K562 (cell line): ENCODE results near the gene EXOC6. TPM values are rescaled to one million over a fixed set of nuclear protein-coding genes. Genes with fewer than 3 reads are reported as not detected.
A peak's percentile ranks its signal among the peaks of the same experiment; 100 is the strongest.

ENCODE experiments used
- ATAC-seq: fragments of 200-7000 bp; cut with Tn5 transposase; 3 replicates; pipeline ENCODE4 v1.9.1; 2020; ENCODE audit warnings: moderate library complexity
- BruUV-seq: library from RNA; stranded (reverse); fragments of 400-500 nt; replicated peaks from 2 replicates; lab custom pipeline; 2021; lab: Mats Ljungman, UMichigan
- CTCF ChIA-PET: fragments of 300-600 bp; formaldehyde crosslinking; extraction: SDS; loops from one replicate; lab custom pipeline; 2021; ENCODE audit warnings: low intra/inter-chr PET ratio; lab: Yijun Ruan, JAX
- POLR2A ChIA-PET: fragments of 300-600, 350-650 bp; sonication (Branson Sonifier 250); formaldehyde crosslinking; extraction: SDS; loops from one replicate; lab custom pipeline; 2021; ENCODE audit warnings: antibody characterized with exemption, inconsistent platforms; lab: Yijun Ruan, JAX
- DNase-seq, 4 experiments: peaks; one replicate each; pipeline versions ENCODE4 v3.0.0 to v3.0.0-alpha.2; 2011 to 2018; ENCODE audit warnings: low spot score in 3 of 4, mixed read lengths in 3 of 4; ENCODE audit errors: extremely low read depth in 1 of 4
- FAIRE-seq: peaks from 2 replicates; lab custom pipeline; 2011; peaks lifted over from hg19 to GRCh38; lab: Jason Lieb, UNC
- H2AFZ ChIP-seq: 2 replicates; pipeline ENCODE4 v1.6.0; 2011; ENCODE audit warnings: low read depth, low read length, control low read depth, inconsistent platforms
- H3K27ac ChIP-seq: fragments of 200-600 bp; 3 replicates; pipeline ENCODE4 v1.8.0; 2011; ENCODE audit warnings: low read depth, mild to moderate bottlenecking, control low read depth, inconsistent platforms, low read length, moderate library complexity, mixed read lengths; ENCODE audit errors: extremely low read depth
- H3K27me3 ChIP-seq, 2 experiments: fragments of 300-600 bp in 1 of 2; 2 replicates in 1 of 2; 3 replicates in 1 of 2; pipeline versions ENCODE4 v1.6.0 to v1.8.0; 2011; ENCODE audit warnings: inconsistent platforms in 2 of 2, low read length in 2 of 2, mild to moderate bottlenecking in 1 of 2, mixed read lengths in 1 of 2, moderate library complexity in 1 of 2; ENCODE audit not compliant: control insufficient read depth in 2 of 2, insufficient read depth in 2 of 2
- H3K36me3 ChIP-seq: fragments of 300-600 bp; 3 replicates; pipeline ENCODE4 v1.8.0; 2011; ENCODE audit warnings: mild to moderate bottlenecking, low read length, inconsistent platforms; ENCODE audit not compliant: control insufficient read depth, insufficient read depth
- H3K4me1 ChIP-seq, 2 experiments: fragments of 200-600 bp in 1 of 2; replicated peaks in 1 of 2; 2 replicates in 1 of 2; 3 replicates in 1 of 2; pipeline versions ENCODE4 v1.5.1 to v1.8.0; 2011; ENCODE audit warnings: inconsistent platforms in 2 of 2, low read length in 2 of 2, mild to moderate bottlenecking in 1 of 2, mixed read lengths in 1 of 2, moderate library complexity in 1 of 2; ENCODE audit not compliant: control insufficient read depth in 2 of 2, insufficient read depth in 2 of 2
- H3K4me2 ChIP-seq: 2 replicates; pipeline ENCODE4 v1.6.1; 2011; ENCODE audit warnings: low read length, control low read depth, inconsistent platforms, mixed read lengths; ENCODE audit not compliant: insufficient read depth
- H3K4me3 ChIP-seq: fragments of 200-600 bp; sonication (generic), shearing (Covaris generic); 2 replicates; pipeline ENCODE4 v1.5.1; 2016; ENCODE audit warnings: control low read depth, inconsistent platforms
- H3K79me2 ChIP-seq: fragments of 200-600 bp; 3 replicates; pipeline ENCODE4 v1.8.0; 2011; ENCODE audit warnings: low read length, inconsistent platforms; ENCODE audit not compliant: control insufficient read depth, insufficient read depth
- H3K9ac ChIP-seq, 2 experiments: 2 replicates each; pipeline versions ENCODE4 v1.6.0 to v1.6.1; 2011; ENCODE audit warnings: low read depth in 2 of 2, low read length in 2 of 2, control low read depth in 1 of 2, inconsistent platforms in 1 of 2, mild to moderate bottlenecking in 1 of 2, mixed read lengths in 1 of 2; ENCODE audit not compliant: insufficient read depth in 1 of 2
- H3K9me1 ChIP-seq: one replicate; pipeline ENCODE4 v1.6.0; 2011; ENCODE audit warnings: inconsistent platforms, mild to moderate bottlenecking, low read length, moderate library complexity; ENCODE audit not compliant: control insufficient read depth, insufficient read depth
- H3K9me3 ChIP-seq: replicated peaks from 2 replicates; pipeline ENCODE4 v1.5.1; 2011; ENCODE audit warnings: low read depth, low read length, inconsistent platforms; ENCODE audit not compliant: control insufficient read depth, insufficient read depth
- H4K20me1 ChIP-seq: replicated peaks from 2 replicates; pipeline ENCODE4 v1.6.1; 2011; ENCODE audit warnings: low read length, inconsistent platforms, mixed read lengths; ENCODE audit not compliant: control insufficient read depth, insufficient read depth
- FOSL1 ChIP-seq: fragments of 200-800 bp; sonication (Bioruptor generic); conservative IDR thresholded peaks from 2 replicates; pipeline ENCODE4 v1.6.1; 2016; ENCODE audit warnings: missing genetic modification characterization, missing compliant biosample characterization
- MEF2A ChIP-seq: IDR thresholded peaks from 2 replicates; pipeline ENCODE4 v1.6.1; 2011; ENCODE audit warnings: low read depth, mild to moderate bottlenecking, low read length, moderate library complexity; ENCODE audit not compliant: control insufficient read depth
- PPARD ChIP-seq: fragments of 250-450 bp; sonication (Bioruptor Pico); IDR thresholded peaks from 2 replicates; pipeline ENCODE4 v1.8.0; 2022; ENCODE audit warnings: inconsistent platforms, mild to moderate bottlenecking, moderate library complexity
- RNF2 ChIP-seq: sonication (generic); IDR thresholded peaks from 2 replicates; pipeline ENCODE4 v1.6.1; 2016
- TCFL5 ChIP-seq: fragments of 250-450 bp; sonication (Bioruptor Pico); conservative IDR thresholded peaks from 2 replicates; pipeline ENCODE4 v1.6.1; 2021; ENCODE audit warnings: mild to moderate bottlenecking, moderate library complexity, matching md5 sums
- in situ Hi-C: fragments of 300-500 bp; cut with MboI; formaldehyde crosslinking; loops from 4 replicates; pipeline ENCODE4 v1.15.0; 2018; ENCODE audit warnings: inconsistent platforms, mixed read lengths
- intact Hi-C: fragments of 100-400 bp; cut with micrococcal nuclease; formaldehyde crosslinking; loops from 2 replicates; pipeline ENCODE4 v1.14.2; 2022
- polyA plus RNA-seq, 8 experiments: library from polyadenylated mRNA; depleted of rRNA in 4 of 8; stranded (reverse) in 5 of 8; unstranded in 3 of 8; fragments of >200 nt; fragmentation: Nextera tagmentation in 2 of 8; fragmentation: Illumina TruSeq in 1 of 8; extraction: Ambion mirVana in 2 of 8; extraction: Trizol in 1 of 8; gene quantifications; 2 replicates each; pipeline versions ENCODE4 v1.2.1 to v1.2.3, GENCODE V29; 2011 to 2014; ENCODE audit warnings: inconsistent platforms in 1 of 8, missing spikeins in 1 of 8
- total RNA-seq, 7 experiments: library from RNA; depleted of rRNA in 6 of 7; stranded (reverse); fragments of >200 nt in 6 of 7; fragmentation: Illumina TruSeq in 2 of 7; extraction: Trizol in 2 of 7; gene quantifications; 2 replicates each; pipeline versions ENCODE4 v1.2.1 to v1.2.3, GENCODE V29; 2011 to 2021; ENCODE audit warnings: low replicate concordance in 1 of 7
- TF ChIP-seq, protein P1 (sequence below): fragments of 450-650 bp; IDR thresholded peaks from 2 replicates; pipeline ENCODE4 v1.6.1; 2016; ENCODE audit warnings: antibody characterized with exemption

Gene EXOC6
- total and polyA plus RNA-seq, 9 of the 15 experiments (the other 6 are each of a cell fraction or from before 2014, with no cell fraction given), result 13.9 to 42.8 (median 24.9) TPM

GRCh38 chr10:93027508-93027907, 179.2 kb downstream of the EXOC6 start:
- H3K4me3 ChIP-seq, result no peak overlapping the region
- intact Hi-C loops (no loop called here), in situ Hi-C loops (no loop called here)
- H3K36me3 ChIP-seq, result peaks cover 19% of the 10 kb centered on the region; the same call in 2 of the 3 replicates
- no TSS peak for BruUV-seq
- H3K27me3 ChIP-seq, result no peaks in the 10 kb centered on the region
- DNase-seq (no peak), FAIRE-seq (no peak), ATAC-seq (no peak)
- no peaks in the 10 kb centered on the region for H4K20me1 ChIP-seq
- POLR2A ChIA-PET, result no interaction called here
- CTCF ChIA-PET, result no interaction called here
- H3K9ac ChIP-seq, result no peak overlapping the region
- H3K4me1 ChIP-seq, result no peaks in the 10 kb centered on the region; a peak in 1 of 5 replicates
- H3K9me3 ChIP-seq, result no peaks in the 10 kb centered on the region; the same call in 1 of the 2 replicates
- H3K27ac ChIP-seq, result no peak overlapping the region
- H3K4me2 ChIP-seq, result no peak overlapping the region
- TF ChIP-seq PPARD (no peak), TCFL5 (no peak), MEF2A (peak; percentile 93), RNF2 (no peak), FOSL1 (tag) (no peak)
- TF ChIP-seq, protein P1, sequence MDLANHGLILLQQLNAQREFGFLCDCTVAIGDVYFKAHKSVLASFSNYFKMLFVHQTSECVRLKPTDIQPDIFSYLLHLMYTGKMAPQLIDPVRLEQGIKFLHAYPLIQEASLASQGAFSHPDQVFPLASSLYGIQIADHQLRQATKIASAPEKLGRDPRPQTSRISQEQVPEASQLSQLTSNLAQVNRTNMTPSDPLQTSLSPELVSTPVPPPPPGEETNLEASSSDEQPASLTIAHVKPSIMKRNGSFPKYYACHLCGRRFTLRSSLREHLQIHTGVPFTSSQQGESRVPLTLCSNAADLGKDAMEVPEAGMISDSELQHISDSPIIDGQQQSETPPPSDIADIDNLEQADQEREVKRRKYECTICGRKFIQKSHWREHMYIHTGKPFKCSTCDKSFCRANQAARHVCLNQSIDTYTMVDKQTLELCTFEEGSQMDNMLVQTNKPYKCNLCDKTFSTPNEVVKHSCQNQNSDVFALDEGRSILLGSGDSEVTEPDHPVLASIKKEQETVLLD, result no peak
- no peak overlapping the region for H2AFZ ChIP-seq
- H3K79me2 ChIP-seq, result no peaks in the 10 kb centered on the region
- H3K9me1 ChIP-seq, result no peaks in the 10 kb centered on the region
